SK-N-SH (cell line): Measurements from ENCODE around the gene COL15A1. TPM values are rescaled to one million over a fixed set of nuclear protein-coding genes. Genes with fewer than 3 reads are reported as not detected.

Source experiments
- CTCF ChIA-PET: fragments of 300-600, 350-600 bp; formaldehyde crosslinking; extraction: SDS; loops from one replicate; lab custom pipeline; 2021; lab: Yijun Ruan, JAX
- POLR2A ChIA-PET: fragments of 350-600 bp; sonication (Branson Sonifier 250); formaldehyde crosslinking; extraction: SDS; loops from one replicate; lab custom pipeline; 2020; ENCODE audit warnings: antibody characterized with exemption, inconsistent platforms; lab: Yijun Ruan, JAX
- DNase-seq: peaks from one replicate; pipeline ENCODE4 v3.0.0; 2012
- H2AFZ ChIP-seq: fragments of 200-600 bp; sonication (generic); 2 replicates; pipeline ENCODE4 v1.8.1; 2016; ENCODE audit warnings: antibody characterized with exemption, mild to moderate bottlenecking, low read depth
- H3F3A ChIP-seq: fragments of 200-600 bp; sonication (generic); replicated peaks from 2 replicates; pipeline ENCODE3; 2016; ENCODE audit warnings: antibody characterized with exemption, mild to moderate bottlenecking; ENCODE audit not compliant: insufficient read depth
- H3K27ac ChIP-seq, 2 experiments: fragments of 200-500 bp in 1 of 2; fragments of 200-600 bp in 1 of 2; sonication (Bioruptor generic) in 1 of 2; sonication (generic), shearing (Covaris generic) in 1 of 2; 2 replicates each; pipeline versions ENCODE4 v1.5.1 to v1.6.1; 2014 to 2016; ENCODE audit warnings: low read depth in 2 of 2, inconsistent platforms in 1 of 2, low read length in 1 of 2, mild to moderate bottlenecking in 1 of 2, mixed read lengths in 1 of 2
- H3K27me3 ChIP-seq: fragments of 200-600 bp; sonication (generic), shearing (Covaris generic); 2 replicates; pipeline ENCODE4 v1.6.1; 2016; ENCODE audit warnings: mixed run types; ENCODE audit not compliant: insufficient read depth
- H3K36me3 ChIP-seq, 2 experiments: fragments of 200-500 bp in 1 of 2; fragments of 200-600 bp in 1 of 2; sonication (Bioruptor generic) in 1 of 2; sonication (generic) in 1 of 2; replicated peaks in 1 of 2; 2 replicates each; pipeline versions ENCODE3 to v1.5.1; 2014 to 2016; ENCODE audit warnings: low read length in 1 of 2, mild to moderate bottlenecking in 1 of 2; ENCODE audit not compliant: insufficient read depth in 2 of 2, control insufficient read depth in 1 of 2
- H3K4me1 ChIP-seq, 2 experiments: fragments of 200-500 bp in 1 of 2; fragments of 200-600 bp in 1 of 2; sonication (Bioruptor generic) in 1 of 2; sonication (generic), shearing (Covaris generic) in 1 of 2; 2 replicates each; pipeline versions ENCODE4 v1.5.1 to v1.6.1; 2014 to 2016; ENCODE audit warnings: low read depth in 1 of 2, low read length in 1 of 2, mixed run types in 1 of 2; ENCODE audit not compliant: insufficient read depth in 2 of 2, control insufficient read depth in 1 of 2
- H3K4me2 ChIP-seq: fragments of 200-600 bp; sonication (generic), shearing (Covaris generic); 2 replicates; pipeline ENCODE4 v1.6.1; 2017; ENCODE audit warnings: mixed run types
- H3K4me3 ChIP-seq, 2 experiments: fragments of 200-500 bp in 1 of 2; fragments of 200-600 bp in 1 of 2; sonication (Bioruptor generic) in 1 of 2; sonication (generic), shearing (Covaris generic) in 1 of 2; 2 replicates each; pipeline versions ENCODE4 v1.5.1 to v1.8.1; 2014 to 2016; ENCODE audit warnings: low read depth in 2 of 2, inconsistent platforms in 1 of 2, low read length in 1 of 2, mild to moderate bottlenecking in 1 of 2, mixed read lengths in 1 of 2, moderate library complexity in 1 of 2
- H3K79me2 ChIP-seq: fragments of 200-600 bp; sonication (generic); 2 replicates; pipeline ENCODE4 v1.8.1; 2017; ENCODE audit warnings: mild to moderate bottlenecking; ENCODE audit not compliant: insufficient read depth
- H3K9ac ChIP-seq: fragments of 200-600 bp; sonication (generic); 2 replicates; pipeline ENCODE4 v1.6.1; 2017; ENCODE audit warnings: mixed run types
- H3K9me2 ChIP-seq: fragments of 200-600 bp; sonication (generic); 2 replicates; pipeline ENCODE4 v1.6.1; 2017; ENCODE audit warnings: mixed run types
- H3K9me3 ChIP-seq: fragments of 200-600 bp; sonication (generic); 2 replicates; pipeline ENCODE4 v1.6.1; 2017; ENCODE audit warnings: mixed run types, mild to moderate bottlenecking, moderate library complexity
- H4K20me1 ChIP-seq: fragments of 200-600 bp; sonication (generic); 2 replicates; pipeline ENCODE4 v1.6.1; 2017; ENCODE audit warnings: mild to moderate bottlenecking, mixed run types; ENCODE audit not compliant: insufficient read depth
- CHD2 ChIP-seq: fragments of 150-350 bp; IDR thresholded peaks from 2 replicates; pipeline ENCODE4 v1.6.1; 2018; ENCODE audit warnings: low read length; ENCODE audit not compliant: partially characterized antibody
- CTCF ChIP-seq: fragments of 200-600 bp; sonication (generic); IDR thresholded peaks from 2 replicates; pipeline ENCODE4 v1.6.1; 2017; ENCODE audit warnings: antibody characterized with exemption, mild to moderate bottlenecking, moderate library complexity
- ELF1 ChIP-seq: IDR thresholded peaks from 2 replicates; pipeline ENCODE4 v1.4.0; 2012
- EP300 ChIP-seq, 2 experiments: IDR thresholded peaks; 2 replicates each; pipeline versions ENCODE4 v1.4.0 to v1.6.1; 2012; ENCODE audit warnings: borderline replicate concordance in 1 of 2, low read depth in 1 of 2, low read length in 1 of 2
- FOXJ3 ChIP-seq: sonication (generic); formaldehyde crosslinking; IDR thresholded peaks from 2 replicates; pipeline ENCODE4 v1.5.1; 2020; ENCODE audit warnings: mild to moderate bottlenecking, missing genetic modification reagents
- GATA2 ChIP-seq: sonication (generic); formaldehyde crosslinking; IDR thresholded peaks from 2 replicates; pipeline ENCODE4 v1.5.0; 2020; ENCODE audit warnings: mild to moderate bottlenecking, missing genetic modification reagents
- IRF3 ChIP-seq: fragments of 150-350 bp; IDR thresholded peaks from 2 replicates; pipeline ENCODE4 v1.6.1; 2016; ENCODE audit warnings: mild to moderate bottlenecking, low read depth, low read length
- MEF2A ChIP-seq: IDR thresholded peaks from 2 replicates; pipeline ENCODE4 v1.4.0; 2012; ENCODE audit warnings: low read depth, borderline replicate concordance
- NFIC ChIP-seq: IDR thresholded peaks from 2 replicates; pipeline ENCODE4 v1.4.0; 2012; ENCODE audit warnings: borderline replicate concordance
- NRF1 ChIP-seq: IDR thresholded peaks from 2 replicates; pipeline ENCODE4 v1.6.1; 2012; ENCODE audit warnings: low read depth, mild to moderate bottlenecking, low read length
- PBX3 ChIP-seq: IDR thresholded peaks from 2 replicates; pipeline ENCODE4; 2012
- POLR2AphosphoS5 ChIP-seq: IDR thresholded peaks from 2 replicates; pipeline ENCODE4 v1.6.1; 2012; ENCODE audit warnings: low read depth, low read length
- RFX5 ChIP-seq: IDR thresholded peaks from 2 replicates; pipeline ENCODE4 v1.6.1; 2012; ENCODE audit warnings: mild to moderate bottlenecking, improper control_type of control experiment, low read length
- SIN3A ChIP-seq: IDR thresholded peaks from 2 replicates; pipeline ENCODE4 v1.6.1; 2012; ENCODE audit warnings: low read depth, mild to moderate bottlenecking, low read length, moderate library complexity, borderline replicate concordance
- TEAD4 ChIP-seq: IDR thresholded peaks from 2 replicates; pipeline ENCODE4 v1.4.0; 2012; ENCODE audit warnings: mild to moderate bottlenecking, borderline replicate concordance; ENCODE audit not compliant: insufficient read depth
- USF1 ChIP-seq: IDR thresholded peaks from 2 replicates; pipeline ENCODE4 v1.4.0; 2012; ENCODE audit warnings: low read depth, borderline replicate concordance
- YY1 ChIP-seq: IDR thresholded peaks from 2 replicates; pipeline ENCODE4 v1.4.0; 2012; ENCODE audit warnings: low read depth, mild to moderate bottlenecking
- ZBTB33 ChIP-seq: IDR thresholded peaks from 2 replicates; pipeline ENCODE4 v1.4.0; 2012; ENCODE audit warnings: low read depth, borderline replicate concordance
- WGBS: methylation state at CpG from one replicate; pipeline ENCODE4 v1.1.6; 2017; ENCODE audit warnings: low lambda C conversion rate; 5-methylcytosine and 5-hydroxymethylcytosine counted together
- polyA plus RNA-seq, 3 experiments: library from polyadenylated mRNA; depleted of rRNA; stranded (reverse); fragments of >200 nt; gene quantifications; 2 replicates each; pipeline ENCODE4 v1.2.3, GENCODE V29; 2012

Gene COL15A1
- polyA plus RNA-seq, 1 of the 3 experiments (the other 2 are of a cell fraction), result 0.84 TPM

GRCh38 chr9:98955259-98955658, 11.6 kb downstream of the COL15A1 start:
- POLR2A ChIA-PET, result no interaction called here

More at GRCh38 chr9:98955259-98955658, 11.6 kb downstream of the COL15A1 start:
- DNase-seq, result no peak
- Histone ChIP-seq H3K27me3 (no peaks in the 10 kb centered on the region), H4K20me1 (no peaks in the 10 kb centered on the region), H3K9me3 (no peaks in the 10 kb centered on the region), H3K27ac (no peak overlapping the region; a peak in 1 of 4 replicates), H2AFZ (no peak overlapping the region), H3K4me2 (no peak overlapping the region), H3K9ac (no peak overlapping the region), H3K4me1 (peaks cover 0 to 4% of the 10 kb centered on the region in 2 experiments; a peak in 1 of 4 replicates), H3K9me2 (no peaks in the 10 kb centered on the region)
- 39% methylated on average over 3 of the region's 3 CpGs for WGBS
- TF ChIP-seq NFIC, result no peak
- no peak for TF ChIP-seq TEAD4
- no peak for TF ChIP-seq USF1
- no peak for TF ChIP-seq ZBTB33
- no peak for TF ChIP-seq FOXJ3
- TF ChIP-seq GATA2 (CRISPR knock-in tag), result no peak
- no peak for TF ChIP-seq NRF1
- no peak for TF ChIP-seq IRF3
- no peak for TF ChIP-seq POLR2AphosphoS5
- TF ChIP-seq CHD2, result no peak
- TF ChIP-seq EP300 (IDR thresholded peaks at IDR 0.05; ENCODE audit: borderline replicate concordance in 1 of 2, low read depth in 1 of 2, low read length in 1 of 2), result no peak
- TF ChIP-seq PBX3, result no peak
- TF ChIP-seq MEF2A, result no peak
- no peak for TF ChIP-seq CTCF
- no peak for TF ChIP-seq YY1
- TF ChIP-seq RFX5, result no peak
- TF ChIP-seq SIN3A, result no peak
- TF ChIP-seq ELF1, result no peak
- TF ChIP-seq, all 33 proteins: peak for 0
- Histone ChIP-seq H3K79me2 (no peaks in the 10 kb centered on the region), H3K4me3 (no peak overlapping the region), H3F3A (peaks cover 15% of the 10 kb centered on the region), H3K36me3 (no peaks in the 10 kb centered on the region)
- CTCF ChIA-PET, result interaction anchor here (1.0 kb wide), 1 partner anchor 10 kb away, joined by 5 read pairs; no protein-coding TSS in a partner anchor
